Upper lobe of left lung (tissue), 6 donors: ENCODE data around the gene DOK4. TPM values are rescaled to one million over a fixed set of nuclear protein-coding genes. Genes with fewer than 3 reads are reported as not detected.

Experiments used
- ATAC-seq, 2 donors: fragments of 200-7000 bp; cut with Tn5 transposase; one replicate each; pipeline ENCODE4 v1.9.1; 2022; ENCODE audit warnings: mild to moderate bottlenecking in 2 of 2, moderate library complexity in 2 of 2; ENCODE audit not compliant: low FRiP score in 2 of 2
- DNase-seq, 2 donors: peaks; one replicate each; pipeline ENCODE4 v3.0.0-alpha.2; 2019 to 2020
- H3K27ac ChIP-seq, 4 donors: fragments of 200-600 bp; sonication (generic); one replicate each; pipeline ENCODE4 v1.5.1; 2016 to 2019
- H3K27me3 ChIP-seq, 4 donors: fragments of 200-600 bp; sonication (generic); one replicate each; pipeline ENCODE4 v1.5.1; 2017 to 2019
- H3K36me3 ChIP-seq, 4 donors: fragments of 200-600 bp; sonication (generic); one replicate each; pipeline ENCODE4 v1.5.1; 2016 to 2019
- H3K4me1 ChIP-seq, 4 donors: fragments of 200-600 bp; sonication (generic); one replicate each; pipeline ENCODE4 v1.5.1; 2018 to 2019
- H3K4me3 ChIP-seq, 4 donors: fragments of 200-600 bp; sonication (generic); one replicate each; pipeline ENCODE4 v1.5.1; 2017 to 2019; ENCODE audit warnings: mild to moderate bottlenecking in 2 of 4, moderate library complexity in 1 of 4
- H3K9me3 ChIP-seq, 4 donors: fragments of 200-600 bp; sonication (generic); one replicate each; pipeline ENCODE4 v1.5.1; 2018 to 2019
- EP300 ChIP-seq, 4 donors: sonication (generic); formaldehyde crosslinking; IDR thresholded peaks; one replicate each; pipeline ENCODE4 v1.5.1; 2017; ENCODE audit warnings: antibody characterized with exemption in 4 of 4, control low read depth in 2 of 4
- POLR2A ChIP-seq, 4 donors: fragments of 450-650 bp; IDR thresholded peaks; one replicate each; pipeline ENCODE4 v1.5.1; 2016 to 2017; ENCODE audit warnings: antibody characterized with exemption in 4 of 4, mild to moderate bottlenecking in 2 of 4
- POLR2AphosphoS5 ChIP-seq, 2 donors: sonication (generic); formaldehyde crosslinking; IDR thresholded peaks; one replicate each; pipeline ENCODE4 v1.5.1; 2017; ENCODE audit warnings: antibody characterized with exemption in 2 of 2
- WGBS, 2 donors: methylation state at CpG; one replicate each; pipeline ENCODE4 v1.1.5; 2017 to 2018; 5-methylcytosine and 5-hydroxymethylcytosine counted together
- total RNA-seq, 6 donors: library from RNA; depleted of rRNA in 4 of 6; stranded (reverse); fragments of >200 nt in 4 of 6; gene quantifications; one replicate each; pipeline versions ENCODE4 v1.1.0 to v1.2.1, GENCODE V29; 2016 to 2021
- TF ChIP-seq, protein P1 (sequence below), 6 experiments: fragments of 450-650 bp in 4 of 6; fragments of 200-600 bp in 2 of 6; sonication (generic) in 2 of 6; IDR thresholded peaks; one replicate each; pipeline ENCODE4 v1.5.1; 2016 to 2019; ENCODE audit warnings: antibody characterized with exemption in 6 of 6
- donor health status: DM: no; HTN: no; CAD: no; lungs with moderate emphysema.
- donor health status: DM: no; HTN: yes; CAD: no; lungs with severe emphysema.

DOK4 gene
- total RNA-seq, 6 donors from 2014 or later, result 36.7 to 87.3 (median 54.1) TPM

GRCh38 chr16:57471852-57472664 is 14.2 kb downstream of the DOK4 start:
- H3K27me3 ChIP-seq, result no peaks in the 10 kb centered on the region
- DNase-seq (no peak), ATAC-seq (no peak)
- H3K4me3 ChIP-seq, result no peak overlapping the region
- 64 to 74% methylated on average over 10 of the region's 10 CpGs for WGBS, 2 donors
- TF ChIP-seq POLR2A (IDR thresholded peaks at IDR 0.05) (no peak), EP300 (IDR thresholded peaks at IDR 0.05) (no peak), POLR2AphosphoS5 (IDR thresholded peaks at IDR 0.05) (no peak)
- TF ChIP-seq, protein P1, sequence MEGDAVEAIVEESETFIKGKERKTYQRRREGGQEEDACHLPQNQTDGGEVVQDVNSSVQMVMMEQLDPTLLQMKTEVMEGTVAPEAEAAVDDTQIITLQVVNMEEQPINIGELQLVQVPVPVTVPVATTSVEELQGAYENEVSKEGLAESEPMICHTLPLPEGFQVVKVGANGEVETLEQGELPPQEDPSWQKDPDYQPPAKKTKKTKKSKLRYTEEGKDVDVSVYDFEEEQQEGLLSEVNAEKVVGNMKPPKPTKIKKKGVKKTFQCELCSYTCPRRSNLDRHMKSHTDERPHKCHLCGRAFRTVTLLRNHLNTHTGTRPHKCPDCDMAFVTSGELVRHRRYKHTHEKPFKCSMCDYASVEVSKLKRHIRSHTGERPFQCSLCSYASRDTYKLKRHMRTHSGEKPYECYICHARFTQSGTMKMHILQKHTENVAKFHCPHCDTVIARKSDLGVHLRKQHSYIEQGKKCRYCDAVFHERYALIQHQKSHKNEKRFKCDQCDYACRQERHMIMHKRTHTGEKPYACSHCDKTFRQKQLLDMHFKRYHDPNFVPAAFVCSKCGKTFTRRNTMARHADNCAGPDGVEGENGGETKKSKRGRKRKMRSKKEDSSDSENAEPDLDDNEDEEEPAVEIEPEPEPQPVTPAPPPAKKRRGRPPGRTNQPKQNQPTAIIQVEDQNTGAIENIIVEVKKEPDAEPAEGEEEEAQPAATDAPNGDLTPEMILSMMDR (IDR thresholded peaks at IDR 0.05), result no peak
- no peaks in the 10 kb centered on the region for H3K9me3 ChIP-seq
- H3K36me3 ChIP-seq, result peaks cover 25 to 82% (median 65%) of the 10 kb centered on the region in 4 donors
- peak overlapping the region in 2 of 4 donors; percentile 14 to 31 for H3K27ac ChIP-seq
- peaks cover 30 to 61% (median 42%) of the 10 kb centered on the region in 4 donors for H3K4me1 ChIP-seq

- 100% methylated on average over 1 of the region's 1 CpG for WGBS, 2 donors
- TF ChIP-seq, protein P1 (IDR thresholded peaks at IDR 0.05), result no peak
- TF ChIP-seq EP300 (IDR thresholded peaks at IDR 0.05), result no peak
- Histone ChIP-seq H3K4me3 (no peak overlapping the region), H3K27me3 (no peaks in the 10 kb centered on the region), H3K27ac (peak overlapping the region in 3 of 4 donors; percentile 14 to 59 (median 31)), H3K4me1 (peaks cover 23 to 57% (median 36%) of the 10 kb centered on the region in 4 donors), H3K9me3 (no peaks in the 10 kb centered on the region), H3K36me3 (peaks cover 31 to 90% (median 70%) of the 10 kb centered on the region in 4 donors)
- ATAC-seq (no peak), DNase-seq (no peak)
Observed at GRCh38 chr16:57471209-57471608, 15.1 kb downstream of the DOK4 start.

DNA sequence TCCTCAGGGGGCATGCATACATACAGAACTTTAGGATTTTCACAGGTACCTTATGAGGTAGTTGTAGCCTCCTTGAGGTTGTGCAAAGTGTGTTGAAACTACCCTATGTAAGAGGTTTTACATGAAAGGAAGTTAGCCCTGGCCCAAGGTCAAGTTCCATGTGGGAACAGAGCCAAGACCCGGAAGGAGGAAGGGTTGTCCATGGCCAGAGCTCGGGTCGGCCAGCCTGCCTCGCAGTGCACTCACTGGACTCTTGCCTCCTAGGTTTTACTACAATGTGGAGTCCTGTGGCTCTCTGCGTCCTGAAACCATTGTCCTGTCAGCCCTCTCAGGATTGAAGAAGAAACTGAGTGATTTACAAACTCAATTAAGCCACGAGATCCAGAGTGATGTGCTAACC is 15.6 kb downstream of the DOK4 start:
- 16 to 20% methylated on average over 6 of the region's 6 CpGs for WGBS, 2 donors
- peak; percentile 61 to 74 for ATAC-seq
- Histone ChIP-seq H3K27ac (peak overlapping the region in 3 of 4 donors; percentile 14 to 59 (median 31)), H3K27me3 (no peaks in the 10 kb centered on the region), H3K4me3 (no peak overlapping the region), H3K4me1 (peaks cover 18 to 57% (median 35%) of the 10 kb centered on the region in 4 donors), H3K9me3 (no peaks in the 10 kb centered on the region), H3K36me3 (peaks cover 31 to 95% (median 75%) of the 10 kb centered on the region in 4 donors)
- peak in 1 of 4 donors; percentile 62 for TF ChIP-seq EP300 (IDR thresholded peaks at IDR 0.05)
- peak; percentile 17 to 33 for TF ChIP-seq POLR2AphosphoS5 (IDR thresholded peaks at IDR 0.05)
- no peak for TF ChIP-seq POLR2A (IDR thresholded peaks at IDR 0.05)
- peak; percentile 43 to 89 for DNase-seq

DNA sequence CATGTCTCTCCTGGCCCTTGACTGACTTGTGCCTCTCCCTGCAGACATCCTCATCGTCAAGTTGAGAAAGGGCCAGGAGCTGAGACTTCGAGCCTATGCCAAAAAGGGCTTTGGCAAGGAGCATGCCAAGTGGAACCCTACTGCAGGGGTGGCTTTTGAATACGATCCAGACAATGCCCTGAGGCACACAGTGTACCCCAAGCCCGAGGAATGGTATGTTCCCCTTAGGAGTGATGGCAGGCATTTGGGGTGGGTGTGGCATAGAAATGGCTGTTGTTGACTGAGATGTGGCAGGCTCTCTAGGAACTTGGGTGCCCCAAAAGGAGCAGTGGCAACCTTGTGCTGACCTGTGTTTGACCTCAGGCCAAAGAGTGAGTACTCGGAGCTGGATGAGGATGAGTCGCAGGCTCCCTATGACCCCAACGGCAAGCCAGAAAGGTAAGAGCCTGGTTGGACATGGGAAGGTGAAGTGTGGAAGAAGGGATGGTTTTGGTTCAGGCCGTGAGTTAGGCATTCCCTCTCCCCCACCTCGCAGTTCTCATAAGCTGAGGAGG is 16.3 kb downstream of the DOK4 start:
- peak in 1 of 2 donors; percentile 44 for ATAC-seq
- WGBS, 2 donors, result 72 to 83% methylated on average over 7 to 9 of the region's 9 CpGs
- peak overlapping the region in 3 of 4 donors; percentile 14 to 59 (median 31) for H3K27ac ChIP-seq
- H3K4me3 ChIP-seq, result no peak overlapping the region
- TF ChIP-seq EP300 (IDR thresholded peaks at IDR 0.05), result peak in 1 of 4 donors; percentile 7
- TF ChIP-seq POLR2AphosphoS5 (IDR thresholded peaks at IDR 0.05), result no peak
- no peak for DNase-seq
- no peaks in the 10 kb centered on the region for H3K9me3 ChIP-seq
- H3K27me3 ChIP-seq, result no peaks in the 10 kb centered on the region
- H3K4me1 ChIP-seq, result peaks cover 19 to 62% (median 37%) of the 10 kb centered on the region in 4 donors
- peaks cover 31 to 99% (median 80%) of the 10 kb centered on the region in 4 donors for H3K36me3 ChIP-seq

- no peaks in the 10 kb centered on the region for H3K27me3 ChIP-seq
- peaks cover 29 to 67% (median 40%) of the 10 kb centered on the region in 4 donors for H3K4me1 ChIP-seq
- ATAC-seq (no peak), DNase-seq (no peak)
- no peak overlapping the region for H3K4me3 ChIP-seq
- TF ChIP-seq POLR2A (IDR thresholded peaks at IDR 0.05) (no peak), EP300 (IDR thresholded peaks at IDR 0.05) (no peak), POLR2AphosphoS5 (IDR thresholded peaks at IDR 0.05) (no peak)
- TF ChIP-seq, protein P1 (IDR thresholded peaks at IDR 0.05), result no peak
- WGBS, 2 donors, result 85 to 90% methylated on average over 11 of the region's 11 CpGs
- H3K36me3 ChIP-seq, result peaks cover 31 to 99% (median 80%) of the 10 kb centered on the region in 4 donors
- no peaks in the 10 kb centered on the region for H3K9me3 ChIP-seq
- peak overlapping the region in 1 of 4 donors; percentile 14 for H3K27ac ChIP-seq
Observed at GRCh38 chr16:57469046-57469445, 17.2 kb downstream of the DOK4 start.
